Mesodermal cell (in vitro differentiated cells): ENCODE data around the gene PDE10A.

ENCODE experiments used
- H3K27ac ChIP-seq: 2 replicates; pipeline ENCODE4 v1.7.0; 2013; ENCODE audit warnings: mild to moderate bottlenecking, low read depth, low read length, moderate library complexity; ENCODE audit not compliant: severe bottlenecking
- H3K36me3 ChIP-seq: 2 replicates; pipeline ENCODE4 v1.7.1; 2013; ENCODE audit warnings: mild to moderate bottlenecking, low read length, moderate library complexity; ENCODE audit not compliant: control insufficient read depth, insufficient read depth
- H3K4me1 ChIP-seq: one replicate; pipeline ENCODE4 v1.7.1; 2013; ENCODE audit warnings: mild to moderate bottlenecking, low read length; ENCODE audit not compliant: insufficient read depth, control insufficient read depth, poor library complexity, severe bottlenecking
- H3K4me3 ChIP-seq: 2 replicates; pipeline ENCODE4 v1.7.0; 2013; ENCODE audit warnings: low read length, control low read depth, mild to moderate bottlenecking; ENCODE audit not compliant: insufficient read depth, poor library complexity, severe bottlenecking; ENCODE audit errors: extremely low read depth
- H3K9me3 ChIP-seq: 2 replicates; pipeline ENCODE4 v1.7.1; 2013; ENCODE audit warnings: mild to moderate bottlenecking, low read length, moderate library complexity; ENCODE audit not compliant: control insufficient read depth
- WGBS, 2 experiments: methylation state at CpG; one replicate each; pipeline ENCODE4 v1.1.5; 2013; ENCODE audit warnings: missing lambda C conversion rate in 2 of 2; ENCODE audit not compliant: insufficient coverage in 2 of 2; 5-methylcytosine and 5-hydroxymethylcytosine counted together

PDE10A gene

GRCh38 chr6:165447141-165447540, 215.9 kb downstream of the PDE10A start:
- Histone ChIP-seq H3K4me3 (no peak overlapping the region), H3K9me3 (peaks cover 9% of the 10 kb centered on the region), H3K4me1 (no peaks in the 10 kb centered on the region), H3K27ac (no peak overlapping the region), H3K36me3 (peaks cover 5% of the 10 kb centered on the region)
- WGBS, 2 experiments = 82 to 85% methylated on average over 4 to 6 of the region's 10 CpGs

GRCh38 chr6:165446331-165446730, 216.7 kb downstream of the PDE10A start:
- Histone ChIP-seq H3K36me3 (peaks cover 5% of the 10 kb centered on the region), H3K9me3 (peaks cover 9% of the 10 kb centered on the region), H3K4me1 (no peaks in the 10 kb centered on the region), H3K27ac (no peak overlapping the region), H3K4me3 (no peak overlapping the region)

DNA sequence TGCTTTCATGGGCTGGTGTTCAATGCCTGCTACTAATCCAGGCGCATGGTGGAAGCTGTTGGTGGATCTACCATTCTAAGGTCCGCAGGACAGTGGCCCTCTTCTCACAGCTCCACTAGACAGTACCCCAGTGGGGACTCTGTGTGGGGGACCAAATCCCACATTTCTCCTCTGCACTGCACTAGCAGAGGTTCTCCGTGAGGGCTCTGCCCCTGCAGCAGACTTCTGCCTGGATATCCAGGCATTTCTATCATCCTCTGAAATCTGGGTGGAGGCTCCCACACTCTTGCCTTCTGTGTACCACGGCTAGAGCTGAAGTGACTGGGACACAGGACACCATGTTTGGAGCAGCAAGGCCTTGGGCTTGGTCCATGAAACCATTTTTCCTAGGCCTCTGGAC, 219.6 kb downstream of the PDE10A start:
- H3K4me1 ChIP-seq = no peaks in the 10 kb centered on the region
- no peak overlapping the region for H3K4me3 ChIP-seq
- no peak overlapping the region for H3K27ac ChIP-seq
- H3K36me3 ChIP-seq = peaks cover 5% of the 10 kb centered on the region
- peaks cover 9% of the 10 kb centered on the region for H3K9me3 ChIP-seq
- 93 to 100% methylated on average over 3 of the region's 4 CpGs for WGBS, 2 experiments

DNA sequence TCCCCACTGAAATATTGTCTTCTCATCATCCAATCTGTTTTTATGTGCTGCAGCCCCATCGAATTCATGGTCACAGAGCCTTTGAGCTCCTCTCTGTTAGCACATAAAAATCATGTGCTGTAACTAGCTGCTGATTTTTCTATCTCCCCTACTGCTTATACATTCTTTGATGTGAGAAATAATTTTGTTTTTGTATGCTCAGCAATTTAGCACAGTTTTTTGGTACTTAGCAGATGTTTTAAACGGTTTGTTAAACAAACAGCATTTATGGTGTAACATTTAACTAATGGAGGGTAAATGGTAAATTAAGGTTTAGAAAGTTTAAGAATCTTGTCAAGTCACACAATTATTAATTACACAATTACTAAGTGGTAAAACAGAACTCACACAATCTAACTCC, 221.9 kb downstream of the PDE10A start:
- Histone ChIP-seq H3K36me3 (peaks cover 5% of the 10 kb centered on the region), H3K27ac (no peak overlapping the region), H3K9me3 (peaks cover 9% of the 10 kb centered on the region), H3K4me3 (no peak overlapping the region), H3K4me1 (no peaks in the 10 kb centered on the region)
- WGBS, 2 experiments = 78 to 88% methylated on average over 1 to 2 of the region's 2 CpGs

DNA sequence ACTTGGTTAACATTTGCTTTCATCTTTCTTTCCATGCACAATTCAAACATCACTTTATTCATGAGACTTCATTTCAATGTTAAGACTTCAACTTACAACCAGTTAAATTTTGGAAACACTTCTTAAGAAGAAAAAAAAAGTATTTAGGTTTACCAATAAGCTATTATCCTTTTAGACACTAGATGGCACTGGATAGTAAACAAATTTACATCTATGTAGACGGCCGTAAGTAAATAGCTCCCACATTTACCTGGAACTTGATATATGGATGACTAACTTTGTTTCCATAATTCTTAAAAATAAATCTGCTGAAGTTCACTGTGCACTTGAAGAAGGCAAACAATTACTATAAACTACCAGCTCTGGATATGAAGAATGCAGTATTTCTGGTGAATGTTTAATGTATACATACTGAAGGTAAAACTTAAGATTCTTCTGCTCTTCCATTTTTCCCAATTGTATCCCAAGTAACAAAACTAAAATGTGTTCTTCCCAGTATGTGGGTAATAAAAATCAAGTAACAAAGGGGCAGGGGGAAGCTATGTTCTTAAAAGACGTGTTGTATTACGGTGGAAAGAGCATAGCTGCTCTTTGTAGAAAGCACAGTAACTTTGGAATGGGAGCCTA, 223.0 kb downstream of the PDE10A start:
- Histone ChIP-seq H3K4me1 (no peaks in the 10 kb centered on the region), H3K9me3 (peaks cover 9% of the 10 kb centered on the region), H3K4me3 (no peak overlapping the region), H3K27ac (no peak overlapping the region), H3K36me3 (peaks cover 5% of the 10 kb centered on the region)
- WGBS, 2 experiments = 74 to 80% methylated on average over 2 of the region's 4 CpGs

DNA sequence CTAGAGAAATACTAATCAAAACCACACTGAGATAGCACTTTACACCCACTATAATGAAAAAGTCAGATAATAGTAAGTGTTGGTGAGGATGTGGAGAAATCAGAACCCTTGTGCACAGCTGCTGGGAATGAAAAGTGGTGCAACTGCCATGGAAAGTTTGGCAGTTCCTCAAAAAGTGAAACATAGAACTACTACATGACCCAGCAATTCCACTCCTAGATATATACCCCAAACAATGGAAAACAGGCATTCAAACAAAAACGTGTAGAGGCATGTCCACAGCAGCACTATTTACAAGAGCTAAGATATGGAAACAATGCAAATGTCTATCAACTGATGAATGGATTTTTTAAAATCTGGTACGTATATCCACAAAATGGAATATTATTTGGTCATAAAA, 236.1 kb downstream of the PDE10A start:
- 100% methylated on average over 1 of the region's 2 CpGs for WGBS, 2 experiments
- H3K36me3 ChIP-seq = no peaks in the 10 kb centered on the region
- H3K9me3 ChIP-seq = no peaks in the 10 kb centered on the region
- no peak overlapping the region for H3K4me3 ChIP-seq
- H3K27ac ChIP-seq = no peak overlapping the region
- H3K4me1 ChIP-seq = no peaks in the 10 kb centered on the region

DNA sequence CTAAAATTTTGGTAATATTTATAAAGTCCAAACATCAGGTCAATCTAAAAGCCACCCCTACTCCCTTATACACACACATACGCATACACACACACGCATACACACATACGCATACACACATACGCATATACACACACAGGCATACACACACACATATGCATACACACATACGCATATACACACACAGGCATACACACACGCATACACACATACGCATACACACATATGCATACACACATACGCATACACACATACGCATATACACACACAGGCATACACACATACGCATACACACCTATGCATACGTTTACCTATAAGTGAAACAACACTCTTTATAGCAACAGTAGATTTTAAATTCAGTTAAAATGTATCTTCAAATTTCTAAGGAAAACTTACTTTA, 240.8 kb downstream of the PDE10A start:
- H3K36me3 ChIP-seq = peaks cover 6% of the 10 kb centered on the region
- H3K4me3 ChIP-seq = no peak overlapping the region
- 89 to 94% methylated on average over 9 to 11 of the region's 11 CpGs for WGBS, 2 experiments
- H3K9me3 ChIP-seq = no peaks in the 10 kb centered on the region
- no peak overlapping the region for H3K27ac ChIP-seq
- no peaks in the 10 kb centered on the region for H3K4me1 ChIP-seq

GRCh38 chr6:165417278-165417865, 245.7 kb downstream of the PDE10A start:
- no peaks in the 10 kb centered on the region for H3K4me1 ChIP-seq
- 98 to 100% methylated on average over 3 to 4 of the region's 6 CpGs for WGBS, 2 experiments

DNA sequence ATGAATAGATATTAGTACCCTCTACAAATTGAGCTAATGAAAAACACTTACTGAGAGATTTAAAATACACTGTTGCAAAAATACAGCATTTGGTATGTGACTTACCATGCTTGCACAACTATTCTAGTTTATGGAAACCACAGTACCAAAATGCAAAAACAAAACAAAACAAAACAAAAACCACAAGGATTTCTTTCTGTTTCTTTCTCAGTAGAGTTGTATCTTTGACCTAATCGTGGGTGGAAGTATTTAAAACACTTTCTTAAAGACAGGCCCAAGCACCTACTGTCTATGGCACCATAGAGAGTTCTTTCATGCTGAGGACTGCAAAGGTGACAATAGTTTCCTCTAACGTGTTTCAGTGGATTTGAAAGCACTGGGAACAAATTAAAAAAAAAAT, 258.3 kb downstream of the PDE10A start:
- no peak overlapping the region for H3K4me3 ChIP-seq
- 0% methylated on average over 1 of the region's 2 CpGs for WGBS, 2 experiments
- H3K36me3 ChIP-seq = no peaks in the 10 kb centered on the region
- no peaks in the 10 kb centered on the region for H3K9me3 ChIP-seq
- no peaks in the 10 kb centered on the region for H3K4me1 ChIP-seq
- H3K27ac ChIP-seq = no peak overlapping the region

More at GRCh38 chr6:165417278-165417865, 245.7 kb downstream of the PDE10A start:
- Histone ChIP-seq H3K27ac (no peak overlapping the region), H3K9me3 (no peaks in the 10 kb centered on the region), H3K4me3 (no peak overlapping the region), H3K36me3 (peaks cover 6% of the 10 kb centered on the region)

DNA sequence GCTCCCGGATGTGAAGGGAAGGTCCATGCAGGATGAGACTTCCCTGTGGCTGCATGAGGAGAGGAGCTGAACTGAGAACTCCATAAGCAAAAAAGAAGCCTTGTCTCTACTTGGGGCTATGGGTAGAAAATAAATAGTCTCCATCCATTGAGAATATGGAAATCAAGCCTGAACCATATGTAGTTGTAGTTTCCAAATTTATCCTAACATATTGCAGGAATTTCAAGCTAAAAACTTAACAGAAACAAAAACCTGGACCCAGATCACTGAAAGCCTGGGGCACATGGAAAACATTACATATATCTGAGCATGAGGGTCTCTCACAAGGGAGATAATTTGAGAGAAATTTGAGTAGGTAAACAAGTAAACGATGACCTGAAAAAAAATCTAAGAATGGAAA, 258.7 kb downstream of the PDE10A start:
- no peaks in the 10 kb centered on the region for H3K4me1 ChIP-seq
- H3K9me3 ChIP-seq = no peaks in the 10 kb centered on the region
- WGBS, 2 experiments = 67 to 100% methylated on average over 1 of the region's 2 CpGs
- H3K27ac ChIP-seq = no peak overlapping the region
- H3K36me3 ChIP-seq = no peaks in the 10 kb centered on the region
- no peak overlapping the region for H3K4me3 ChIP-seq

DNA sequence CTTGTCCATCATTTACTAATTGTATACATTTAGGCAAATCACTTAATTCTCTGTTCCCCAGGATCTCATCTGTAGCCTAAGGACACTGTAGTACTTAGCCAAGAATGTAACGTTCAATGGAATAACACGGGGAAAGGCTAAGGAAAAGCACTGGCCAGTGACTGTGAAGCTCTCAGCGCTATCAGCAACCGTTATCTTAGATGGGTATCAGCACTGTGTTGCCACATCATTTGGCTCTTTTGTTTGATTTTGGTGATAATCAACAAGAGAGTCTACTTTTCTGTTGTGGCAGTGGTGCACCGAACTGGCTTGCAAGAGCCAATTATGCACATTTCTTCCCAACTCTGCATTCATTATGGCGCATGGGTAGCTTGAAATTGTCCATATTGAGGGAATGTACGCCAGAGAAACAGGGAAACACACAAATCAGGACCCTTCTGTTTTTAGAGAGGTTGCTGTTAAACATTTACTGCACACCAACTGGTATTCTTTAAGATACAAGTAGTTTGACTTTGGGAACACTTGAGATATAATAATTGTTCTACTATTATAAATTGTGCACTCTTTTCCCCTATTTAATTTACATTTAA, 259.9 kb downstream of the PDE10A start:
- Histone ChIP-seq H3K27ac (no peak overlapping the region), H3K4me1 (no peaks in the 10 kb centered on the region), H3K9me3 (no peaks in the 10 kb centered on the region), H3K4me3 (no peak overlapping the region), H3K36me3 (no peaks in the 10 kb centered on the region)
- 90 to 95% methylated on average over 3 to 4 of the region's 7 CpGs for WGBS, 2 experiments
